ENCODE results near the gene RUNX3. TPM values are rescaled to one million over a fixed set of nuclear protein-coding genes. Genes with fewer than 3 reads are reported as not detected.
"Not testable (repeated sequence)": the region's sequence is repeated elsewhere in the genome, so short reads cannot be mapped to it uniquely, and the experiment has no call there.

Gene RUNX3
- total RNA-seq: 141 and 153 TPM in 2 replicates

GRCh38 chr1:24930260-24931145 lies at the start of gene RUNX3:
RUNX3 (minus strand) TSS chr1:24930276; CDS start chr1:24929868, 408 bp downstream.
- peak; percentile 87 for ATAC-seq (ENCODE audit: low read depth)
- POLR2A ChIA-PET: interaction anchor here (0.5 to 15.6 kb wide), 36 partner anchors 9 to 1856 kb away, joined by 3 to 385 read pairs (median 6); partner anchors contain the start of genes CLIC4, RSRP1 and SYF2

DNA sequence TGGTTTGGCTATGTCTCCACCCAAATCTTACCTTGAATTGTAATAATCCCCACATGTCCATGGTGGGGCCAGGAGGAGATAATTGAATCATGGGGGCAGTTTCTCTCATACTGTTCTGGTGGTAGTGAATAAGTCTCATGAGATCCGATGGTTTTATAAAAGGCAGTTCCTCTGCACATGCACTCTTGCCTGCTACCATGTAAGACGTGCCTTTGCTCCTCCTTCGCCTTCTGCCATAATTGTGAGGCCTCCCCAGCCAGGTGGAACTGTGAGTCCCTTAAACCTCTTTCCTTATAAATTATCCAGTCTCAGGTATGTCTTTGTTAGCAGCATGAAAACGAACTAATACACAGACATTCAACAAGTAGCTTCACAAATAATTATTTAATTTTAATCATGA lies 49.2 kb upstream of the RUNX3 start:
- ChIA-PET CTCF (interaction anchor here (0.7 kb wide), 2 partner anchors 43 to 47 kb away, joined by 3 read pairs; no protein-coding TSS in a partner anchor), POLR2A (interaction anchor here (1.7 kb wide), 1 partner anchor 53 kb away, joined by 4 read pairs; no protein-coding TSS in a partner anchor)
- ATAC-seq (ENCODE audit: low read depth); H3K27me3 Mint-ChIP-seq; H3K27ac Mint-ChIP-seq; H3K36me3 Mint-ChIP-seq (ENCODE audit: low read depth); H3K4me3 Mint-ChIP-seq; H3K4me1 Mint-ChIP-seq; intact Hi-C loops (cut with micrococcal nuclease); DNase-seq: not testable (repeated sequence)
- peaks cover 20% of the 10 kb centered on the region for H3K9me3 Mint-ChIP-seq

More at GRCh38 chr1:24930260-24931145, at the start of gene RUNX3:
- no peaks in the 10 kb centered on the region for H3K27me3 Mint-ChIP-seq
- H3K4me3 Mint-ChIP-seq: peak within 1 kb of the TSS; percentile 98
- H3K27ac Mint-ChIP-seq: peak within 1 kb of the TSS; percentile 96
- TF ChIP-seq, protein P1, sequence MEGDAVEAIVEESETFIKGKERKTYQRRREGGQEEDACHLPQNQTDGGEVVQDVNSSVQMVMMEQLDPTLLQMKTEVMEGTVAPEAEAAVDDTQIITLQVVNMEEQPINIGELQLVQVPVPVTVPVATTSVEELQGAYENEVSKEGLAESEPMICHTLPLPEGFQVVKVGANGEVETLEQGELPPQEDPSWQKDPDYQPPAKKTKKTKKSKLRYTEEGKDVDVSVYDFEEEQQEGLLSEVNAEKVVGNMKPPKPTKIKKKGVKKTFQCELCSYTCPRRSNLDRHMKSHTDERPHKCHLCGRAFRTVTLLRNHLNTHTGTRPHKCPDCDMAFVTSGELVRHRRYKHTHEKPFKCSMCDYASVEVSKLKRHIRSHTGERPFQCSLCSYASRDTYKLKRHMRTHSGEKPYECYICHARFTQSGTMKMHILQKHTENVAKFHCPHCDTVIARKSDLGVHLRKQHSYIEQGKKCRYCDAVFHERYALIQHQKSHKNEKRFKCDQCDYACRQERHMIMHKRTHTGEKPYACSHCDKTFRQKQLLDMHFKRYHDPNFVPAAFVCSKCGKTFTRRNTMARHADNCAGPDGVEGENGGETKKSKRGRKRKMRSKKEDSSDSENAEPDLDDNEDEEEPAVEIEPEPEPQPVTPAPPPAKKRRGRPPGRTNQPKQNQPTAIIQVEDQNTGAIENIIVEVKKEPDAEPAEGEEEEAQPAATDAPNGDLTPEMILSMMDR (IDR thresholded peaks at IDR 0.05): no peak
- peaks cover 33% of the 10 kb centered on the region for H3K36me3 Mint-ChIP-seq (ENCODE audit: low read depth)
- H3K4me1 Mint-ChIP-seq: peaks cover 73% of the 10 kb centered on the region
- peak; percentile 94 for DNase-seq
- CTCF ChIA-PET: interaction anchor here (0.5 to 9.8 kb wide), 12 partner anchors 22 to 271 kb away, joined by 3 to 195 read pairs (median 4); no protein-coding TSS in a partner anchor
- intact Hi-C loops (cut with micrococcal nuclease): loop anchor here (1.0 to 2.0 kb wide), 5 partner anchors 82 to 274 kb away; partner anchors contain the start of gene CLIC4
- H3K9me3 Mint-ChIP-seq: no peaks in the 10 kb centered on the region

DNA sequence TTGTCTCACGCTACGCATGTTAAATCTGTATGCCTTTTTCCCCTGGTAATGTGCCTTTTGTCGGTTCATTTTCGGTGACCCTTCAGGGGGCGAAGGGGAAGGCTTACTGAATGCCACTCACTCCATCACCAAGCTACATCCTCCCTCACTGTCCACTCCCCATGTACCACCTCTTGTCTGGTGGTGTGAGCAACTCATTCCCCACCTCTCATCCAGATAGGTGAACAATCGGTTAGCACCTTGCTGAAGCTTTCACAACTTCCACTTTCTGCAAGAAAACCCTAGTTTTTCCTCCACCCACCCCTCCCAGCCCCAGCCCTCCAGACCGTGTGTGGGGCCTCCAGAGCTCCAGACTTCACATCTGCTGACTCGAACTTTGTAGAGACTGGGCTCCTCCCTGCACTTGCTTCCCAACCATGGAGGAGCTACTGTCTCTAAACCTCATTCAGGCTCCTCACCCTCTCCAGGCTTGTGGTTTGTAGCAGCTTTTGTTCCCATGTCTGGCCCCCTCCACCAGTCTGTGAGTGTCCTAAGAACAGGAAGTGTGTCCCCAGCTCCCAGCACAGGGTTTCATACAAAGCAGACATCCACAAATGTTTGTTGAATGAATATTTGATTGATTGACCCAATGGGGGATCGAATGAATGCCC lies 48.4 kb upstream of the RUNX3 start:
- ATAC-seq (ENCODE audit: low read depth): no peak
- no peaks in the 10 kb centered on the region for H3K27me3 Mint-ChIP-seq
- DNase-seq: no peak
- no peak overlapping the region for H3K27ac Mint-ChIP-seq
- TF ChIP-seq, protein P1 (IDR thresholded peaks at IDR 0.05): no peak
- no peaks in the 10 kb centered on the region for H3K36me3 Mint-ChIP-seq (ENCODE audit: low read depth)
- H3K4me1 Mint-ChIP-seq: no peaks in the 10 kb centered on the region
- H3K4me3 Mint-ChIP-seq: no peak overlapping the region
- POLR2A ChIA-PET: interaction anchor here (0.5 to 1.7 kb wide), 2 partner anchors 53 to 303 kb away, joined by 4 to 5 read pairs; no protein-coding TSS in a partner anchor
- H3K9me3 Mint-ChIP-seq: peaks cover 21% of the 10 kb centered on the region
- CTCF ChIA-PET: no interaction called here
- intact Hi-C loops (cut with micrococcal nuclease): no loop called here

DNA sequence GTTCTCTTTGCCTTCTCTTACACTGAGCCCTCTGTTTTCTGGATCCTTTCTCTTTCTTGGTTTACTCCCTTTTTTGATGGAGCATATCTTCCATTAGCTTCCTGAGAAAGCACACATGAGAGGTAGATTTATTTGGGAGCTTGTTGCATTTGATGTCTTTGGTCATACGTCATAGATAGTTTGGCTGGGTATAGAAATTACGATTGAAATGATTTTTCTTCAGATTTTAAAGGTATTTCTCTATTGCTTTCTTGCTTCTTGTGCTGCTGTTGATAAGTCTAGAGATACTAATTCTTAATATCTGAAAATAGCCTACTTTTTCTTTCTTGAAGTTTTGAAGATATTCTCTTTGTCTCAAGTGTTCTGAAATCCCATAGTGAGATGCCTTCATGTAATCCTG lies 45.3 kb upstream of the RUNX3 start:
- intact Hi-C loops (cut with micrococcal nuclease): no loop called here
- ATAC-seq (ENCODE audit: low read depth) (no peak), DNase-seq (no peak)
- Mint-ChIP-seq H3K4me1 (no peaks in the 10 kb centered on the region), H3K27me3 (no peaks in the 10 kb centered on the region), H3K4me3 (no peak overlapping the region), H3K27ac (no peak overlapping the region), H3K9me3 (peaks cover 21% of the 10 kb centered on the region), H3K36me3 (ENCODE audit: low read depth) (no peaks in the 10 kb centered on the region)
- CTCF ChIA-PET: no interaction called here
- POLR2A ChIA-PET: no interaction called here
- TF ChIP-seq, protein P1 (IDR thresholded peaks at IDR 0.05): no peak

- no peaks in the 10 kb centered on the region for H3K27me3 Mint-ChIP-seq
- no peak overlapping the region for H3K27ac Mint-ChIP-seq
- peaks cover 4% of the 10 kb centered on the region for H3K4me1 Mint-ChIP-seq
- CTCF ChIA-PET: interaction anchor here (1.0 to 1.5 kb wide), 2 partner anchors 64 to 128 kb away, joined by 3 read pairs; no protein-coding TSS in a partner anchor
- no peaks in the 10 kb centered on the region for H3K36me3 Mint-ChIP-seq (ENCODE audit: low read depth)
- ATAC-seq (ENCODE audit: low read depth) (no peak), DNase-seq (no peak)
- intact Hi-C loops (cut with micrococcal nuclease): no loop called here
- H3K9me3 Mint-ChIP-seq: peaks cover 21% of the 10 kb centered on the region
- H3K4me3 Mint-ChIP-seq: no peak overlapping the region
- TF ChIP-seq, protein P1 (IDR thresholded peaks at IDR 0.05): no peak
- POLR2A ChIA-PET: interaction anchor here (1.0 to 1.5 kb wide), 2 partner anchors 19 to 35 kb away, joined by 3 read pairs; no protein-coding TSS in a partner anchor
Observed at GRCh38 chr1:24973315-24973714, 43.2 kb upstream of the RUNX3 start.

Measured in activated B cell treated with CpG ODN at 0.5 μM for 24 hours (primary cell).